Epidermal melanocyte (primary cell): ENCODE data around the gene GSPT2.
"Not testable (repeated sequence)": the region's sequence is repeated elsewhere in the genome, so short reads cannot be mapped to it uniquely, and the experiment has no call there.

Experiments used
- DNase-seq: peaks from one replicate; pipeline ENCODE4 v3.0.0; 2011; ENCODE audit warnings: low spot score; ENCODE audit not compliant: insufficient read length

The GSPT2 gene

DNA sequence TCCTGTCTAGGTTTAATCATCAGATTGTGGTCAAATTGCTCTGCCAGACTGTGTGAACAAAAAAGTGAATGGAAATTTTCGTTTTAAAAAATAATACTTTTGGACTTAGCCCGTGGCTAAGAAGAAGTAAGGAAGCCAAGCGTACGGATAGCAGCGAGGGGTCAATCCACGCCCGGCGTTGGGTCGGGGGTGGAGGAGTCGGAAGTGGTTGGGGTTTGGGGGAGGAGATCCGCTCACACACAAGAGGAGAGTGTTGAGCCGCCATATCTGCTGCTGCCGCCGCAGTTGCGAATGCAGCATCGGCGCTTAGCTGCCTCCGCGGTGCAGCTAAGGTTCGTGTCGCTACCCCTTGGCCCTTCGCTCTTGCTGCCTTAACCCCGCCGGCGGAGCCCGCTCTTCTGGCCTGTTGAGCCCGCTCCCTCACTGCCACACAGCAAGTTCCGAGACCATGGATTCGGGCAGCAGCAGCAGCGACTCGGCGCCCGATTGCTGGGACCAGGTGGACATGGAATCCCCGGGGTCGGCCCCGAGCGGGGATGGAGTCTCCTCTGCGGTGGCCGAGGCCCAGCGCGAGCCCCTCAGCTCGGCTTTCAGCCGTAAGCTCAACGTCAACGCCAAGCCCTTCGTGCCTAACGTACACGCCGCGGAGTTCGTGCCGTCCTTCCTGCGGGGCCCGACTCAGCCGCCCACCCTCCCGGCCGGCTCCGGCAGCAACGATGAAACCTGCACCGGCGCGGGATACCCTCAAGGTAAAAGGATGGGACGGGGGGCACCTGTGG is at the start of gene GSPT2:
TSS of gene GSPT2 (plus strand) at position 264 of the 779 bp plus-strand sequence. CDS start at position 449, 185 bp downstream.
- DNase-seq = peak; percentile 40

GRCh38 chrX:51694254-51694653 is 49.0 kb upstream of the GSPT2 start:
- no peak for DNase-seq

GRCh38 chrX:51697397-51697796 is 45.8 kb upstream of the GSPT2 start:
- no peak for DNase-seq

GRCh38 chrX:51710277-51711164 is 32.7 kb upstream of the GSPT2 start, which contains the start of gene CENPVL1:
TSS of gene CENPVL1 (plus strand) at chrX:51710512. CDS start at chrX:51710512, 0 bp downstream.
- not testable (repeated sequence) for DNase-seq

GRCh38 chrX:51712943-51713647 is 30.1 kb upstream of the GSPT2 start:
- DNase-seq = not testable (repeated sequence)

DNA sequence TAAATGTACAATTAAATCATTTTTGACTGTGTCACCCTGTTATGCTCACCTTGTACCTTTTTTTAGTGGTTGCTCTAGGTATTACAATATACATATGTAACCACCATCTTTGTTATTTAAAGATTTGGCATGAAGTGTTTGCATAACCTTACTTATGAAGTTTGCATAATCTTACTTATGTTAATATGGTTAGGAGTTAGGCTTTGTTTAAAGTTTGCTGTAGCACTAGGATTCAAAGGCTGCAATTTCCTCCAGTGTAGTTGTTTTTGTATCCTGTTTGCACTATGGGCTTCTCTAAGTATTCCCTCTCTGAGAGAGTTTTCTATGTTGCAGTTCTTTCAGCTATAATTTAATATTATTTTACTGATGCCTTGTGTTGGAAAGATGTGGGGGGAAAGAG is 15.0 kb upstream of the GSPT2 start:
- DNase-seq = no peak

- DNase-seq = no peak
Measured at GRCh38 chrX:51737091-51737490, 6.2 kb upstream of the GSPT2 start.

DNA sequence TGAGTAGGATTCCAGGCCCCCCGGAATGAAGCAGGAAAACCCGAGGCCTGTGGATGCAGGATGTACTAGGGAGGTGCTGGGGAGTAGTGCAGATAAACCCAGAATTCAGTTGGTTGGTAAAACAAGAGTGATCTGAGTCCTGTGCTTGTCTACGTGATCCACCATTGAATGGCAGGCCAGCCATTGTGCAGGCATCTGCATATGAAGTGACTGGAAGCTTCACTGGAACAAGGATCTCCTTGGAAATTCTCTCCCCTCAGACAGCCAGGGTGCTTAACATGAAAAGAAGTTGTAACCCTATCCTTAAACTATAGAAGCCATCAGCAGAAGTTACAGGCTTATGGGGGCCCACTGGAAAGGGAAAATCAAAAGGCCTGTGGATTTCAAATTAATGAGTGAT is 656 bp upstream of the GSPT2 start:
- no peak for DNase-seq

DNA sequence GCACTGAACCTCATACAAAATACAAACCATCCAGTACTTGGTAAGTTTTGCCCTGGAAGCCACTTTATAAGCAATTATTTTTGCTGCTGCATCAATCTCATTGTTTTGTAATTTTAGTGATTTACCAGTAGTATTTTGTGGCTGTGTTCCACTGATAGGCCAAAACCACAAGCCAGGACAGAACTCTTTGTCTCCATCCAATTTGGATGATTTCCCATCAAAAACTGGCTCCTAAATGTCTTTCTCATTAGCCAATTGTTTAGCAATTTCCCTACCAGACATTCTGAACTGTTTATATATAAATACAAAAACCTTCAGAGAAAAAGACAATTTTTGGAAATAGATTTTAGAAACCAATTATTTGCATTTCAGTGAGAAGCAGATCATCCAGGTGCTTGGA is 4.4 kb downstream of the GSPT2 start:
- no peak for DNase-seq

DNA sequence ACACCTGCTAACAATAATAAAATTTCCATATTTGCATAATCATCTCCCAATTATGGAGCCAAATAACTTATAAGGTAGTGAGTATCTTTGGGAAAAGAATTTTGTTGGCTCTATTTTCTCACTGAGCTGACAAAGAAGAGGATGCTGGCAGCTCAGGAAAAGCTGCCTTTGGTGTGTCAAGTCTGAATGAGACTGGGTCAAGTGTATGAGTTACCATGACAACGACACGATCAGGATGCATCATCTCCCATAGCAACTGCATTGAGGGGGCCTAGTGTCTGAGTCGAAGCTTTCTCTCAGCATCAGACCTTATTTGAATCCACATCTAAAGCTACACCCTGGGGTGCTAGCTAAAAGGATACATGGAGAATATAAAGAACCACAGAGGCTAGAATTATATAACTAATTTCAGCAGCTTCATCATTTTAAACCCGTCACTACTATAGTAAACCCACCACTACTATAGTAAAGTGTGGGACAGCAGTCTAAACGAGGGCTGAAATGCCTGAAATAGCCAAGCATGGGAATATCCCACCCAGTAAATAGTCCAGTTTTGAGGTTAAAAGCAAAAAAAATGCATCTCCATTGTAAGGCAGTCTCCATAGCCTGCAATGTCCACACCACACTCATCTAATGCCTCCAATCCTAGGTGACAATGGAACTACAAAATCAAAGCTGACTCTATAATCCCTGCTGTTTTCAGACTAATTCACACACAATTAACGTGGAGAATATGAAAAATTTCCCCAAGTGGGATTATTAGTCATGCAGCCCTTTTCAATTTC is 16.0 kb downstream of the GSPT2 start:
- no peak for DNase-seq

DNA sequence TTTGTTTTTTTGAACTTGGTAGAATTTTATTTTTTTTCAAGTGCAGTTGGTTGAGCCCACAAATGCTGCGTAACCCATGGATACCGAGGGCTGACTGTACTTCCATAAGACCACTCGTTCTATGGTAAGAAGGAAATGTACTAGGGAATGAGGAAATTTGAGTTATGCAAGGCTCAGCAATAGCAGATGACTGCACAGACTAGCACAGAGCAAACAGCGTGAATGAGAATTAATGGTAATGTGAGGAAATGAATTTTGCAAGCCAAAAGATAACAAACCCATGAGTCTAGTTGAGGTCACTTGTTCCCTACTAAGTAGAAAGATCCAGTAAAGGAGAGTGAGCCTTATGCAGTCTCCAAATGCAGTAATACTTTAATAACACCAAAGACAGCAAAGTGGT is 17.4 kb downstream of the GSPT2 start:
- DNase-seq = no peak

- no peak for DNase-seq
Measured at GRCh38 chrX:51766546-51766945, 23.3 kb downstream of the GSPT2 start.

GRCh38 chrX:51776851-51777250 is 33.6 kb downstream of the GSPT2 start:
- no peak for DNase-seq

GRCh38 chrX:51779306-51779705 is 36.1 kb downstream of the GSPT2 start:
- no peak for DNase-seq

DNA sequence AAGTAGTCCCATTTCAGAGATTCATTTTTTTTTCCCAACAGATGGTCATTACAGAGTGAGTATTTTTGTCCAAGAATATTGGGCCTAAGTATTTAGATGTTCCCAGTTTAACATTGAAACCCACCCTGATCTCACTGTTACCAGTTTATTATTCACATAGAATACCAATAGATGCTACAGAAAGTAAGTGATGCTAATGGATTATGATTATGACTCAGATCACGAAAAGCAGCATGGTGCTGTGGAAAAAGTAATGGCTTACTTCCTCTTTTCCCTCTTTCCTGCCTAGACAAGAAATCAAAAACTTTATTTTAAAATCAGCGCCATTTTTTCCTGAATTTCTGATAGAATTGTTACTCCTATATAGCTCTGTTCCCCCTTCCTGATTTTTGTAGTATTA is 51.9 kb downstream of the GSPT2 start:
- no peak for DNase-seq
